Hepatocyte (in vitro differentiated cells): ENCODE data around the gene GARIN3. TPM values are rescaled to one million over a fixed set of nuclear protein-coding genes. Genes with fewer than 3 reads are reported as not detected.

Experiments used
- DNase-seq: peaks from one replicate; pipeline ENCODE4 v3.0.0-alpha.2; 2016; ENCODE audit warnings: low spot score
- H2AFZ ChIP-seq: fragments of 200-600 bp; sonication (generic); 2 replicates; pipeline ENCODE4 v1.6.0; 2016; ENCODE audit warnings: antibody characterized with exemption, mild to moderate bottlenecking
- H3K27ac ChIP-seq: fragments of 200-600 bp; sonication (generic); 2 replicates; pipeline ENCODE4 v1.5.1; 2016; ENCODE audit warnings: mild to moderate bottlenecking
- H3K27me3 ChIP-seq: fragments of 200-600 bp; sonication (generic); 2 replicates; pipeline ENCODE4 v1.6.1; 2016
- H3K36me3 ChIP-seq: fragments of 200-600 bp; sonication (generic); replicated peaks from 2 replicates; pipeline ENCODE4 v1.5.1; 2016; ENCODE audit warnings: low read depth; ENCODE audit not compliant: insufficient read depth
- H3K4me1 ChIP-seq: fragments of 200-600 bp; sonication (generic); 2 replicates; pipeline ENCODE4 v1.5.1; 2016; ENCODE audit warnings: mild to moderate bottlenecking, moderate library complexity; ENCODE audit not compliant: insufficient read depth
- H3K4me2 ChIP-seq: fragments of 200-600 bp; sonication (generic); 2 replicates; pipeline ENCODE4 v1.6.0; 2016
- H3K4me3 ChIP-seq: fragments of 200-600 bp; sonication (generic); 2 replicates; pipeline ENCODE4 v1.5.1; 2016; ENCODE audit warnings: mild to moderate bottlenecking
- H3K79me2 ChIP-seq: fragments of 200-600 bp; sonication (generic); 2 replicates; pipeline ENCODE4 v1.6.0; 2017; ENCODE audit warnings: mild to moderate bottlenecking
- H3K9me2 ChIP-seq: fragments of 200-600 bp; sonication (generic); replicated peaks from 2 replicates; pipeline ENCODE4 v1.6.0; 2017; ENCODE audit warnings: mild to moderate bottlenecking; ENCODE audit not compliant: insufficient read depth
- H3K9me3 ChIP-seq: fragments of 200-600 bp; sonication (generic); 2 replicates; pipeline ENCODE4 v1.5.1; 2016; ENCODE audit warnings: low read depth, mild to moderate bottlenecking
- H4K20me1 ChIP-seq: fragments of 200-600 bp; sonication (generic); 2 replicates; pipeline ENCODE4 v1.6.0; 2016; ENCODE audit warnings: mild to moderate bottlenecking; ENCODE audit not compliant: insufficient read depth, poor library complexity, severe bottlenecking
- CTCF ChIP-seq: fragments of 200-600 bp; sonication (generic); IDR thresholded peaks from 2 replicates; pipeline ENCODE4 v1.5.1; 2016; ENCODE audit warnings: antibody characterized with exemption, mild to moderate bottlenecking; ENCODE audit not compliant: poor library complexity
- EZH2 ChIP-seq: fragments of 200-600 bp; sonication (generic); IDR thresholded peaks from 2 replicates; pipeline ENCODE4 v1.6.1; 2016; ENCODE audit warnings: antibody characterized with exemption, mild to moderate bottlenecking, borderline replicate concordance
- EZH2phosphoT487 ChIP-seq: fragments of 200-600 bp; sonication (generic); IDR thresholded peaks from one replicate; pipeline ENCODE4 v1.6.1; 2018; ENCODE audit warnings: antibody characterized with exemption, mild to moderate bottlenecking, low read depth, moderate library complexity; ENCODE audit not compliant: unreplicated experiment, severe bottlenecking
- WGBS: methylation state at CpG from one replicate; pipeline ENCODE4 v1.1.6; 2016; ENCODE audit warnings: low lambda C conversion rate; ENCODE audit errors: missing lambda C conversion rate; 5-methylcytosine and 5-hydroxymethylcytosine counted together
- polyA plus RNA-seq: library from polyadenylated mRNA; unstranded; fragments of >200 nt; fragmentation: Nextera tagmentation; extraction: Ambion mirVana; gene quantifications from 2 replicates; pipeline ENCODE4 v1.2.1, GENCODE V29; 2016
- total RNA-seq: library from RNA; depleted of rRNA; stranded (reverse); fragments of >200 nt; gene quantifications from 2 replicates; pipeline ENCODE4 v1.2.3, GENCODE V29; 2014

Gene GARIN3
- total and polyA plus RNA-seq, 2 experiments from 2014 or later: not detected

DNA sequence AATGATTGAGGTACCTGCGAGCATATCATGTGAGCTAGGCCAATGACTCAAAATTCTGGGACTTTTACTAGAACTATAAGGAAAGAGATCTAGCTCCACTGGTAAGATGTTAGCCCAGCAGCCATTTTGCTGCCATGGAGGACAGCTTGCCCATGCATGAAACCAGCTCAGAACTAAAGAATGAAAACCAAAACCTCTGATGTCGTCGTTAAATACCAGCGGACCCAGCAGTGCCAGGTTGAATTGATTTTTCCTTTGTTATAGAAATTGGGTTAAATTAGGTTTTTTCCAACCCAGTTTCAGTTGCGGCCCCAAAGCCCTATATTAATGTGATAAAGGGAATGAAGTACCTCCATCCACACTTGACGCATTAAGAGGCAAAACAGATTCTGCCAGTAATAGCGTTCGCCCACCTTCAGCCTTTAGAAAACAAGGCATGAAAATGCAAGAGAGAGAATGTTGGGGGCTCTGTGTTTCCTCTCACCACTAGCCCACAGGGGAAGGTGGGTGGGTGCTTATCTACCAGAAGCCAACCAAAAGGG, 9.1 kb upstream of the GARIN3 start:
- WGBS: 97% methylated on average over 8 of the region's 8 CpGs
- Histone ChIP-seq H2AFZ (no peak overlapping the region), H3K79me2 (no peaks in the 10 kb centered on the region), H3K4me2 (no peak overlapping the region), H3K9me2 (no peaks in the 10 kb centered on the region), H3K27ac (no peak overlapping the region), H4K20me1 (no peaks in the 10 kb centered on the region), H3K9me3 (no peaks in the 10 kb centered on the region), H3K4me1 (no peaks in the 10 kb centered on the region), H3K36me3 (no peaks in the 10 kb centered on the region), H3K4me3 (no peak overlapping the region), H3K27me3 (no peaks in the 10 kb centered on the region)
- no peak for DNase-seq
- no peak for TF ChIP-seq EZH2phosphoT487
- TF ChIP-seq EZH2: no peak
- no peak for TF ChIP-seq CTCF

DNA sequence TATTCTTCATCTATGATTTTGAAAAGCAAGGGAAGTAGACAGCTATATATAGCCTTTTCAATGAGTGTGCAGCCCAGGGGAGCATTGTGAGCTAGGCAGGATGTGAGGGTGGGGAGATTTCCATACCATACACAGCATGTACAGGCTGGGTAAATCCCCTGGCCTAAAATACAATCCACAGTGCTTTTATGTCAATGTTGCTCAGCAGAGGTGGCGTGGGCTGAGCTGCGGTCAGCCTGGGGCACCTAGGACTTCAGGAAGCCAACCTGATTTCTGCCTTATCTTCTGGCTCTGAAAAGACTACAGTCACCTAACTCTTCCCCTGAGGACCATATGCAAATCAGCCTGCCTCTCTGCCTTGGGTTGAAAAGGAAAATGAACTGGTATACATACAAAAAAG, 6.3 kb upstream of the GARIN3 start:
- no peak for DNase-seq
- no peaks in the 10 kb centered on the region for H3K4me1 ChIP-seq
- H3K36me3 ChIP-seq: no peaks in the 10 kb centered on the region
- H4K20me1 ChIP-seq: no peaks in the 10 kb centered on the region
- TF ChIP-seq EZH2 (no peak), EZH2phosphoT487 (no peak), CTCF (no peak)
- H3K27ac ChIP-seq: no peak overlapping the region
- no peaks in the 10 kb centered on the region for H3K9me3 ChIP-seq
- no peak overlapping the region for H3K4me2 ChIP-seq
- no peaks in the 10 kb centered on the region for H3K9me2 ChIP-seq
- H3K4me3 ChIP-seq: no peak overlapping the region
- no peaks in the 10 kb centered on the region for H3K79me2 ChIP-seq
- no peak overlapping the region for H2AFZ ChIP-seq
- 68% methylated on average over 2 of the region's 2 CpGs for WGBS
- H3K27me3 ChIP-seq: no peaks in the 10 kb centered on the region

DNA sequence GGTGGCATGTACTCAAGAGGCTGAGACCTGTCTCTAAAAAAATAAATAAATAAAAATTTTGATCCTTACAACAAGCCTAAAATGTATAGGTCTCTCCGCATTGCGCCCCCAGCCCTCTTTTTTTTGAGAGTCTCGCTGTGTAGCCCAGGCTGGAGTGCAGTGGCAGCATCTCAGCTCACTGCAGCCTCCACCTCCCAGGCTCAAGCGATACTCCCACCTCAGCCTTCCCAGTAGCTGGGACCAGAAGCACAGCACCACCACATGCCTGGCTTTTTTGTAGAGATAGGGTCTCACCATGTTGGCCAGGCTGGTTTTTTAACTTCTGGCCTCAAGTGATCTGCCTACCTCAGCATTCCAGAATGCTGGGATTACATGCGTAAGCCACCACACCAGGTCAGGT, 2.2 kb upstream of the GARIN3 start:
- no peaks in the 10 kb centered on the region for H4K20me1 ChIP-seq
- TF ChIP-seq CTCF (no peak), EZH2phosphoT487 (no peak)
- H3K36me3 ChIP-seq: no peaks in the 10 kb centered on the region
- 92% methylated on average over 5 of the region's 5 CpGs for WGBS
- DNase-seq: no peak
- no peaks in the 10 kb centered on the region for H3K4me1 ChIP-seq
- no peaks in the 10 kb centered on the region for H3K9me2 ChIP-seq
- H3K4me3 ChIP-seq: no peak overlapping the region
- H3K27ac ChIP-seq: no peak overlapping the region
- no peak overlapping the region for H3K4me2 ChIP-seq
- H3K27me3 ChIP-seq: no peaks in the 10 kb centered on the region
- H3K9me3 ChIP-seq: no peaks in the 10 kb centered on the region
- H2AFZ ChIP-seq: no peak overlapping the region
- H3K79me2 ChIP-seq: no peaks in the 10 kb centered on the region

GRCh38 chr5:157167214-157167621, 1.2 kb upstream of the GARIN3 start:
- no peak overlapping the region for H2AFZ ChIP-seq
- H3K4me3 ChIP-seq: no peak overlapping the region
- H3K9me3 ChIP-seq: no peaks in the 10 kb centered on the region
- 34% methylated on average over 4 of the region's 4 CpGs for WGBS
- H3K4me1 ChIP-seq: no peaks in the 10 kb centered on the region
- H3K4me2 ChIP-seq: no peak overlapping the region
- no peaks in the 10 kb centered on the region for H3K79me2 ChIP-seq
- no peak overlapping the region for H3K27ac ChIP-seq
- H4K20me1 ChIP-seq: no peaks in the 10 kb centered on the region
- H3K36me3 ChIP-seq: no peaks in the 10 kb centered on the region
- peak; percentile 32 for DNase-seq
- peaks cover 2% of the 10 kb centered on the region for H3K27me3 ChIP-seq
- TF ChIP-seq EZH2phosphoT487 (no peak), EZH2 (no peak), CTCF (no peak)
- no peaks in the 10 kb centered on the region for H3K9me2 ChIP-seq
